ENCODE measurements around the gene ADGRF1. TPM values are rescaled to one million over a fixed set of nuclear protein-coding genes. Genes with fewer than 3 reads are reported as not detected.

Gene ADGRF1
- total RNA-seq, 2 experiments from 2014 or later = not detected

GRCh38 chr6:46979206-46979605, 62.9 kb downstream of the ADGRF1 start:
- Histone ChIP-seq H3K4me3 (ENCODE audit: low read length) (no peak overlapping the region), H3K9me3 (ENCODE audit: control insufficient read depth in 1 of 2, insufficient read depth in 1 of 2, low read length in 2 of 2) (no peaks in the 10 kb centered on the region), H3K4me1 (ENCODE audit: insufficient read depth, low read length) (no peaks in the 10 kb centered on the region), H3K27ac (ENCODE audit: low read depth in 1 of 2, low read length in 2 of 2) (no peak overlapping the region), H3K36me3 (ENCODE audit: insufficient read depth, low read length) (no peaks in the 10 kb centered on the region), H3K27me3 (ENCODE audit: control insufficient read depth in 1 of 2, insufficient read depth in 2 of 2, low read length in 2 of 2) (no peaks in the 10 kb centered on the region)
- CTCF ChIA-PET = no interaction called here
- H3K36me3 Mint-ChIP-seq (ENCODE audit: low read depth) = no peaks in the 10 kb centered on the region
- H3K27me3 Mint-ChIP-seq = no peaks in the 10 kb centered on the region
- TF ChIP-seq CTCF (IDR thresholded peaks at IDR 0.05) = no peak
- no peaks in the 10 kb centered on the region for H3K9me3 Mint-ChIP-seq
- DNase-seq (no peak), ATAC-seq (ENCODE audit: poor library complexity) (no peak)
- POLR2A ChIA-PET = no interaction called here
- H3K4me1 Mint-ChIP-seq (ENCODE audit: low read depth) = no peaks in the 10 kb centered on the region
- H3K4me3 Mint-ChIP-seq = no peak overlapping the region
- H3K27ac Mint-ChIP-seq = no peak overlapping the region
- intact Hi-C loops (cut with DNase I, micrococcal nuclease) = no loop called here

- Histone ChIP-seq H3K27ac (ENCODE audit: low read depth in 1 of 2, low read length in 2 of 2) (no peak overlapping the region), H3K27me3 (ENCODE audit: control insufficient read depth in 1 of 2, insufficient read depth in 2 of 2, low read length in 2 of 2) (no peaks in the 10 kb centered on the region), H3K4me1 (ENCODE audit: insufficient read depth, low read length) (no peaks in the 10 kb centered on the region), H3K36me3 (ENCODE audit: insufficient read depth, low read length) (no peaks in the 10 kb centered on the region), H3K9me3 (ENCODE audit: control insufficient read depth in 1 of 2, insufficient read depth in 1 of 2, low read length in 2 of 2) (no peaks in the 10 kb centered on the region), H3K4me3 (ENCODE audit: low read length) (no peak overlapping the region)
- Mint-ChIP-seq H3K36me3 (ENCODE audit: low read depth) (no peaks in the 10 kb centered on the region), H3K27ac (no peak overlapping the region), H3K4me1 (ENCODE audit: low read depth) (no peaks in the 10 kb centered on the region), H3K4me3 (no peak overlapping the region), H3K9me3 (no peaks in the 10 kb centered on the region), H3K27me3 (peaks cover 9% of the 10 kb centered on the region)
- no peak for DNase-seq
- ChIA-PET POLR2A (no interaction called here), CTCF (no interaction called here)
- no peak for ATAC-seq (ENCODE audit: poor library complexity)
- intact Hi-C loops (cut with DNase I, micrococcal nuclease) = no loop called here
- TF ChIP-seq CTCF (IDR thresholded peaks at IDR 0.05) = no peak
Measured at GRCh38 chr6:46974786-46975185, 67.3 kb downstream of the ADGRF1 start.

GRCh38 chr6:46973029-46973428, 69.1 kb downstream of the ADGRF1 start:
- H3K36me3 ChIP-seq (ENCODE audit: insufficient read depth, low read length) = no peaks in the 10 kb centered on the region
- Mint-ChIP-seq H3K4me3 (no peak overlapping the region), H3K27me3 (peaks cover 9% of the 10 kb centered on the region), H3K4me1 (ENCODE audit: low read depth) (no peaks in the 10 kb centered on the region), H3K27ac (no peak overlapping the region), H3K9me3 (no peaks in the 10 kb centered on the region), H3K36me3 (ENCODE audit: low read depth) (no peaks in the 10 kb centered on the region)
- POLR2A ChIA-PET = no interaction called here
- no peak for DNase-seq
- CTCF ChIA-PET = no interaction called here
- ATAC-seq (ENCODE audit: poor library complexity) = no peak
- no peak overlapping the region for H3K27ac ChIP-seq (ENCODE audit: low read depth in 1 of 2, low read length in 2 of 2)
- intact Hi-C loops (cut with DNase I, micrococcal nuclease) = no loop called here
- no peaks in the 10 kb centered on the region for H3K27me3 ChIP-seq (ENCODE audit: control insufficient read depth in 1 of 2, insufficient read depth in 2 of 2, low read length in 2 of 2)
- H3K4me3 ChIP-seq (ENCODE audit: low read length) = no peak overlapping the region
- no peak for TF ChIP-seq CTCF (IDR thresholded peaks at IDR 0.05)
- no peaks in the 10 kb centered on the region for H3K9me3 ChIP-seq (ENCODE audit: control insufficient read depth in 1 of 2, insufficient read depth in 1 of 2, low read length in 2 of 2)
- no peaks in the 10 kb centered on the region for H3K4me1 ChIP-seq (ENCODE audit: insufficient read depth, low read length)

Measured in CD4-positive, alpha-beta T cell (primary cell).